ENCODE results near the gene EXOC1L. TPM values are rescaled to one million over a fixed set of nuclear protein-coding genes. Genes with fewer than 3 reads are reported as not detected.
A peak's percentile ranks its signal among the peaks of the same experiment; 100 is the strongest.

EXOC1L gene
- total and polyA plus RNA-seq, 2 of the 13 experiments (the other 11 are each of a cell fraction or from before 2014, with no cell fraction given), result not detected

- TF ChIP-seq NKX3-1 (CRISPR knock-in tag; IDR thresholded peaks at IDR 0.05), result no peak
- no peak for TF ChIP-seq ZNF781 (CRISPR knock-in tag; IDR thresholded peaks at IDR 0.05; ENCODE audit: borderline replicate concordance, not compliant biosample characterization)
- TF ChIP-seq, protein P1, sequence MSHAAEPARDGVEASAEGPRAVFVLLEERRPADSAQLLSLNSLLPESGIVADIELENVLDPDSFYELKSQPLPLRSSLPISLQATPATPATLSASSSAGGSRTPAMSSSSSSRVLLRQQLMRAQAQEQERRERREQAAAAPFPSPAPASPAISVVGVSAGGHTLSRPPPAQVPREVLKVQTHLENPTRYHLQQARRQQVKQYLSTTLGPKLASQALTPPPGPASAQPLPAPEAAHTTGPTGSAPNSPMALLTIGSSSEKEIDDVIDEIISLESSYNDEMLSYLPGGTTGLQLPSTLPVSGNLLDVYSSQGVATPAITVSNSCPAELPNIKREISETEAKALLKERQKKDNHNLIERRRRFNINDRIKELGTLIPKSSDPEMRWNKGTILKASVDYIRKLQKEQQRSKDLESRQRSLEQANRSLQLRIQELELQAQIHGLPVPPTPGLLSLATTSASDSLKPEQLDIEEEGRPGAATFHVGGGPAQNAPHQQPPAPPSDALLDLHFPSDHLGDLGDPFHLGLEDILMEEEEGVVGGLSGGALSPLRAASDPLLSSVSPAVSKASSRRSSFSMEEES (CRISPR knock-in tag; IDR thresholded peaks at IDR 0.05), result peak; percentile 81
- TF ChIP-seq, protein P2, sequence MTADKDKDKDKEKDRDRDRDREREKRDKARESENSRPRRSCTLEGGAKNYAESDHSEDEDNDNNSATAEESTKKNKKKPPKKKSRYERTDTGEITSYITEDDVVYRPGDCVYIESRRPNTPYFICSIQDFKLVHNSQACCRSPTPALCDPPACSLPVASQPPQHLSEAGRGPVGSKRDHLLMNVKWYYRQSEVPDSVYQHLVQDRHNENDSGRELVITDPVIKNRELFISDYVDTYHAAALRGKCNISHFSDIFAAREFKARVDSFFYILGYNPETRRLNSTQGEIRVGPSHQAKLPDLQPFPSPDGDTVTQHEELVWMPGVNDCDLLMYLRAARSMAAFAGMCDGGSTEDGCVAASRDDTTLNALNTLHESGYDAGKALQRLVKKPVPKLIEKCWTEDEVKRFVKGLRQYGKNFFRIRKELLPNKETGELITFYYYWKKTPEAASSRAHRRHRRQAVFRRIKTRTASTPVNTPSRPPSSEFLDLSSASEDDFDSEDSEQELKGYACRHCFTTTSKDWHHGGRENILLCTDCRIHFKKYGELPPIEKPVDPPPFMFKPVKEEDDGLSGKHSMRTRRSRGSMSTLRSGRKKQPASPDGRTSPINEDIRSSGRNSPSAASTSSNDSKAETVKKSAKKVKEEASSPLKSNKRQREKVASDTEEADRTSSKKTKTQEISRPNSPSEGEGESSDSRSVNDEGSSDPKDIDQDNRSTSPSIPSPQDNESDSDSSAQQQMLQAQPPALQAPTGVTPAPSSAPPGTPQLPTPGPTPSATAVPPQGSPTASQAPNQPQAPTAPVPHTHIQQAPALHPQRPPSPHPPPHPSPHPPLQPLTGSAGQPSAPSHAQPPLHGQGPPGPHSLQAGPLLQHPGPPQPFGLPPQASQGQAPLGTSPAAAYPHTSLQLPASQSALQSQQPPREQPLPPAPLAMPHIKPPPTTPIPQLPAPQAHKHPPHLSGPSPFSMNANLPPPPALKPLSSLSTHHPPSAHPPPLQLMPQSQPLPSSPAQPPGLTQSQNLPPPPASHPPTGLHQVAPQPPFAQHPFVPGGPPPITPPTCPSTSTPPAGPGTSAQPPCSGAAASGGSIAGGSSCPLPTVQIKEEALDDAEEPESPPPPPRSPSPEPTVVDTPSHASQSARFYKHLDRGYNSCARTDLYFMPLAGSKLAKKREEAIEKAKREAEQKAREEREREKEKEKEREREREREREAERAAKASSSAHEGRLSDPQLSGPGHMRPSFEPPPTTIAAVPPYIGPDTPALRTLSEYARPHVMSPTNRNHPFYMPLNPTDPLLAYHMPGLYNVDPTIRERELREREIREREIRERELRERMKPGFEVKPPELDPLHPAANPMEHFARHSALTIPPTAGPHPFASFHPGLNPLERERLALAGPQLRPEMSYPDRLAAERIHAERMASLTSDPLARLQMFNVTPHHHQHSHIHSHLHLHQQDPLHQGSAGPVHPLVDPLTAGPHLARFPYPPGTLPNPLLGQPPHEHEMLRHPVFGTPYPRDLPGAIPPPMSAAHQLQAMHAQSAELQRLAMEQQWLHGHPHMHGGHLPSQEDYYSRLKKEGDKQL (CRISPR knock-in tag; IDR thresholded peaks at IDR 0.05; ENCODE audit: low read depth), result no peak
- no peak for TF ChIP-seq PHB2 (IDR thresholded peaks at IDR 0.05; ENCODE audit: partially characterized antibody)
- 0 out of 2 replicates have a peak, but pooled peaks have one; percentile 63 for TF ChIP-seq ARNT2 (CRISPR knock-in tag; IDR thresholded peaks at IDR 0.05; ENCODE audit: low read depth)
- TF ChIP-seq AKAP8 (CRISPR knock-in tag; IDR thresholded peaks at IDR 0.05), result no peak
- TF ChIP-seq ZBTB21 (CRISPR knock-in tag; IDR thresholded peaks at IDR 0.05), result no peak
- TF ChIP-seq EP300 (IDR thresholded peaks at IDR 0.05; ENCODE audit: low read depth in 2 of 2, low read length in 2 of 2), result no peak
- no peak for TF ChIP-seq EP300 (CRISPR knock-in tag; IDR thresholded peaks at IDR 0.05; ENCODE audit: borderline replicate concordance)
- TF ChIP-seq HDAC2 (CRISPR knock-in tag; IDR thresholded peaks at IDR 0.05), result peak; percentile 48
- peak; percentile 88; the same call in 1 of the 2 replicates for TF ChIP-seq ZFP90 (CRISPR knock-in tag; IDR thresholded peaks at IDR 0.05; ENCODE audit: borderline replicate concordance)
- TF ChIP-seq ZMYM4 (CRISPR knock-in tag; IDR thresholded peaks at IDR 0.05), result peak; percentile 99
- 0 out of 2 replicates have a peak, but pooled peaks have one; percentile 66 for TF ChIP-seq ZNF557 (CRISPR knock-in tag; IDR thresholded peaks at IDR 0.05)
- TF ChIP-seq ZNF501 (CRISPR knock-in tag; IDR thresholded peaks at IDR 0.05), result peak; percentile 76
- no peak for TF ChIP-seq ZNF207 (IDR thresholded peaks at IDR 0.05; ENCODE audit: borderline replicate concordance)
- TF ChIP-seq, protein P3, sequence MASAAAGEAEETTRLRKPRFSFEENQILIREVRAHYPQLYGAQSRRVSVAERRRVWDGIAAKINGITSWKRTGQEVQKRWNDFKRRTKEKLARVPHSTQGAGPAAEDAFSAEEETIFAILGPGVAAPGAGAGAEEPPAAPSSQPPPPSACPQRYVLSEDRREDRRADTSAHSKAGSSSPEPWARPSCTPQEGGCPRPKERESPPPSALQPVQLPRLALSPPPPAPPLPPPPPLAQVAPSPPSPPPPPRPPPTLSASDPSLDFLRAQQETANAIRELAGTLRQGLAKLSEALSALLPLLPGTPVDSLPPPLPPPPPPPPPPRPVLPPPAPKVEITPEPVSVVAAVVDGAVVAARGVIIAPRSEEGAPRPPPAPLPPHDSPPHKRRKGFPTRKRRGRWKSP (CRISPR knock-in tag; IDR thresholded peaks at IDR 0.05), result 0 out of 2 replicates have a peak, but pooled peaks have one; percentile 50
- no peak for TF ChIP-seq TCF12 (IDR thresholded peaks at IDR 0.05)
- no peak for TF ChIP-seq TCF12 (CRISPR knock-in tag; IDR thresholded peaks at IDR 0.05)
- peak; percentile 43; the same call in 1 of the 2 replicates for TF ChIP-seq ZNF556 (CRISPR knock-in tag; IDR thresholded peaks at IDR 0.05; ENCODE audit: borderline replicate concordance)
- TF ChIP-seq ZNF674 (CRISPR knock-in tag; IDR thresholded peaks at IDR 0.05; ENCODE audit: low read depth), result no peak
- TF ChIP-seq NCOR1 (IDR thresholded peaks at IDR 0.05; ENCODE audit: borderline replicate concordance, low read length), result no peak
These were observed 34.0 kb downstream of the EXOC1L start, which contains the start of gene EXOC1 (continued) for GRCh38 chr4:55853484-55854046.

All from HepG2 (cell line).